Measurements from ENCODE around the gene OR51B2. TPM values are rescaled to one million over a fixed set of nuclear protein-coding genes. Genes with fewer than 3 reads are reported as not detected.

OR51B2 gene
- total and polyA plus RNA-seq, 4 donors = 0.20 to 0.22 TPM; not detected in 2

DNA sequence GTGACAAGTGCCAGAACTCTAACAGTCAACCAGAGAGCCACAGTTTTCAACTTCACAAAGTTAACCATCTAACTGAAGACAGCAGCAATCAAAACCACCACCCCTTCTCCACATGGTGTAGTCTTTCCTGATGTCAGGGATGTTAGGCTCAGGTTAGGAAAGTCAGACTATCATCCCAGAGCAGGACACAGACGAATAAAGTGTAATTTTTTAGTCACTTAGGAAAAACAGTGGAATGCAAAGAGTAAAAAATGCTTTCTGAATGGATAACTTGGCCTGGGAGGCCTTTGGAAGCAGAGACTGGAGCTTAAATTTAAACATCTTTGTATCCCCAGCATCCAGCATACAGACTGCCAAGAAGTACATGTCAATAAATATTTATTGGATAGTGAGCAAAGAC lies 37.7 kb downstream of the OR51B2 start:
- DNase-seq (ENCODE audit: low read depth in 4 of 6, low spot score in 6 of 6) = no peak
- Histone ChIP-seq H3K27ac (ENCODE audit: low read depth, low read length) (no peak overlapping the region), H3K4me1 (ENCODE audit: control insufficient read depth, insufficient read depth, low read length) (no peaks in the 10 kb centered on the region), H3K4me3 (ENCODE audit: low read depth, low read length) (no peak overlapping the region), H3K27me3 (ENCODE audit: control insufficient read depth, insufficient read depth, low read length) (no peaks in the 10 kb centered on the region), H3K9me3 (ENCODE audit: control insufficient read depth, insufficient read depth, low read length) (no peaks in the 10 kb centered on the region), H3K36me3 (ENCODE audit: control insufficient read depth, insufficient read depth, low read length) (no peaks in the 10 kb centered on the region)
- WGBS (ENCODE audit: insufficient coverage) = 60% methylated on average over 1 of the region's 1 CpG

GRCh38 chr11:5285703-5286340 lies 38.3 kb downstream of the OR51B2 start:
- no peaks in the 10 kb centered on the region for H3K4me1 ChIP-seq (ENCODE audit: control insufficient read depth, insufficient read depth, low read length)
- no peaks in the 10 kb centered on the region for H3K27me3 ChIP-seq (ENCODE audit: control insufficient read depth, insufficient read depth, low read length)
- H3K9me3 ChIP-seq (ENCODE audit: control insufficient read depth, insufficient read depth, low read length) = no peaks in the 10 kb centered on the region
- no peak overlapping the region for H3K4me3 ChIP-seq (ENCODE audit: low read depth, low read length)
- DNase-seq (ENCODE audit: low read depth in 4 of 6, low spot score in 6 of 6) = no peak
- 96% methylated on average over 3 of the region's 4 CpGs for WGBS (ENCODE audit: insufficient coverage)
- H3K36me3 ChIP-seq (ENCODE audit: control insufficient read depth, insufficient read depth, low read length) = no peaks in the 10 kb centered on the region
- no peak overlapping the region for H3K27ac ChIP-seq (ENCODE audit: low read depth, low read length)

DNA sequence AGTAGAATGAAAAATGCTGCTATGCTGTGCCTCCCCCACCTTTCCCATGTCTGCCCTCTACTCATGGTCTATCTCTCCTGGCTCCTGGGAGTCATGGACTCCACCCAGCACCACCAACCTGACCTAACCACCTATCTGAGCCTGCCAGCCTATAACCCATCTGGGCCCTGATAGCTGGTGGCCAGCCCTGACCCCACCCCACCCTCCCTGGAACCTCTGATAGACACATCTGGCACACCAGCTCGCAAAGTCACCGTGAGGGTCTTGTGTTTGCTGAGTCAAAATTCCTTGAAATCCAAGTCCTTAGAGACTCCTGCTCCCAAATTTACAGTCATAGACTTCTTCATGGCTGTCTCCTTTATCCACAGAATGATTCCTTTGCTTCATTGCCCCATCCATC lies 39.5 kb downstream of the OR51B2 start:
- Histone ChIP-seq H3K36me3 (ENCODE audit: control insufficient read depth, insufficient read depth, low read length) (no peaks in the 10 kb centered on the region), H3K27ac (ENCODE audit: low read depth, low read length) (no peak overlapping the region), H3K4me1 (ENCODE audit: control insufficient read depth, insufficient read depth, low read length) (no peaks in the 10 kb centered on the region), H3K9me3 (ENCODE audit: control insufficient read depth, insufficient read depth, low read length) (no peaks in the 10 kb centered on the region), H3K27me3 (ENCODE audit: control insufficient read depth, insufficient read depth, low read length) (no peaks in the 10 kb centered on the region), H3K4me3 (ENCODE audit: low read depth, low read length) (no peak overlapping the region)
- no peak for DNase-seq (ENCODE audit: low read depth in 4 of 6, low spot score in 6 of 6)
- WGBS (ENCODE audit: insufficient coverage) = 100% methylated on average over 2 of the region's 2 CpGs

DNA sequence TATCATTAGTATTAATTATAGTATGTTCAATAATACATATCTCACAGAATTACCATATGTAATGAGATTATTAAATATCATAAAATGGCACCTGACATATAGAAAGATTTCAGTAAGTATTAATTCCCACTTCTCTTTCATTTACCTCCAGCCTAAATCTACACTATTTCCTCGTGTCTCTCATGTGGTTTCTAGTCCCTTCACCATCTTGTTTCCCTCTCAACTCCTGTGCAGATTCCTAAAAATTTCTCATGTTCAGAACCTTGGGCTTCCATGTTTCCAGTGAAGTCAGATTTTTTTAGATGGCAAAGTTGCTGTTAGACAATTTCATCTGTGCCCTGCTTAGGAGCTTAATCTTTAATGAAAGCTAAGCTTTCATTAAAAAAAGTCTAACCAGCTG lies 40.2 kb downstream of the OR51B2 start:
- Histone ChIP-seq H3K4me3 (ENCODE audit: low read depth, low read length) (no peak overlapping the region), H3K27me3 (ENCODE audit: control insufficient read depth, insufficient read depth, low read length) (no peaks in the 10 kb centered on the region), H3K36me3 (ENCODE audit: control insufficient read depth, insufficient read depth, low read length) (no peaks in the 10 kb centered on the region), H3K27ac (ENCODE audit: low read depth, low read length) (no peak overlapping the region), H3K4me1 (ENCODE audit: control insufficient read depth, insufficient read depth, low read length) (no peaks in the 10 kb centered on the region), H3K9me3 (ENCODE audit: control insufficient read depth, insufficient read depth, low read length) (no peaks in the 10 kb centered on the region)
- no CpG with 5 or more reads among the region's 1 CpG for WGBS (ENCODE audit: insufficient coverage)
- DNase-seq (ENCODE audit: low read depth in 4 of 6, low spot score in 6 of 6) = no peak

DNA sequence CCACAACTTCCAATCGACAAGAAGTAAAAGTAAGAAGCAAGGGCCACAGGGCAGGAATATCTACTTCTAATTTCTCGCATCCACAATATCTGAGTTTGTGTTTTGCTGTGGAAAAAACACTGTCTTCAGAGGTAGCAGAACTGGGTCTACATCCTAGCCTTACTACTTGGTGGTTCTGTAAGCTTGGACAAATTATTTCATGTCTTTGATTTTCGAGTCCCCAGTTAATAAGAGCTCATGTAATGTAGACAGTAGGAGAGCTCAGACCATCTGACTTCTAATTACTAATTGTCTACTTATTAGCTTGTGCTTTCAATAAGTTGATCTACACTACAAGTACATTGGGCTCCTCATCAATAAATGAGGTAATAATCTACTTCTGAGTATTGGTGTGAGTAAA lies 41.0 kb downstream of the OR51B2 start:
- no peak for DNase-seq (ENCODE audit: low read depth in 4 of 6, low spot score in 6 of 6)
- no peak overlapping the region for H3K4me3 ChIP-seq (ENCODE audit: low read depth, low read length)
- no CpG with 5 or more reads among the region's 3 CpGs for WGBS (ENCODE audit: insufficient coverage)
- H3K27me3 ChIP-seq (ENCODE audit: control insufficient read depth, insufficient read depth, low read length) = no peaks in the 10 kb centered on the region
- H3K36me3 ChIP-seq (ENCODE audit: control insufficient read depth, insufficient read depth, low read length) = no peaks in the 10 kb centered on the region
- no peak overlapping the region for H3K27ac ChIP-seq (ENCODE audit: low read depth, low read length)
- H3K9me3 ChIP-seq (ENCODE audit: control insufficient read depth, insufficient read depth, low read length) = no peaks in the 10 kb centered on the region
- no peaks in the 10 kb centered on the region for H3K4me1 ChIP-seq (ENCODE audit: control insufficient read depth, insufficient read depth, low read length)

DNA sequence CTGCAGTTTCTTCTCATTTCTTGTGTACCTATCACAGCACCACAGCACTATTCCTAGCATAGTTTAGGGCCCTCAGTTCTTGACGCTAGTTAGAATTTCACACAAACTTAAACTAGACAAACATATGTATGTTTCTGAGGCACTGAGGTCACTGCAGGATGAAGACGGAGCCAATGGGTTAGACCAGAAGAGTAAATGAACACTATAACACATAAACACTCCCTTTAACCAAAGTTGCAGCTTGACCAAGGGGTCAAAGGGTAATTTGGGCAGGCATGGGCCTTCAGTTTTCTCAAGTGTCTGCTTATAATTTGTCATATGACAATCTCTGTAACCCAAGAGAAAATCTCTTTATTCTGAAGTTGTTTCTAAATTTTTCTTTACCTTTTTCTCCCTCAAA lies 41.5 kb downstream of the OR51B2 start:
- H3K27ac ChIP-seq (ENCODE audit: low read depth, low read length) = no peak overlapping the region
- no peak for DNase-seq (ENCODE audit: low read depth in 4 of 6, low spot score in 6 of 6)
- no peaks in the 10 kb centered on the region for H3K36me3 ChIP-seq (ENCODE audit: control insufficient read depth, insufficient read depth, low read length)
- H3K4me1 ChIP-seq (ENCODE audit: control insufficient read depth, insufficient read depth, low read length) = no peaks in the 10 kb centered on the region
- H3K27me3 ChIP-seq (ENCODE audit: control insufficient read depth, insufficient read depth, low read length) = no peaks in the 10 kb centered on the region
- WGBS (ENCODE audit: insufficient coverage) = no CpG with 5 or more reads among the region's 2 CpGs
- H3K9me3 ChIP-seq (ENCODE audit: control insufficient read depth, insufficient read depth, low read length) = no peaks in the 10 kb centered on the region
- no peak overlapping the region for H3K4me3 ChIP-seq (ENCODE audit: low read depth, low read length)

DNA sequence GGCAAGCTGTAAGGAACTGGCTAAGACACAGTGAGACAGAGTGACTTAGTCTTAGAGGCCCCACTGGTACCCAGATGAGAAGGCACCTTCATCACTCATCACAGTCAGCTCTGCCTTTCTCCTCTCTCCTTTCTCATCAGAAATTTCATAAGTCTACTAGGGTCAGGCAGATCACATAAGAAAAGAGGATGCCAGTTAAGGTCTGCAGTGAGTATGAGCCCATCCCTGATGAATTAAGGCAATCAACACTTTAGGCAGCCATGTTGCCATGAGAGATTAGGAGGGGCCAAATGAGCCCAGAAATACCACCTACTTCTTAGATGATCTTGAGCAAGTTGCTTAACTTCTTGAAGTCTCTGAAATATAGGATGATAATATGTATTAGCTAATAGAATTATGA lies 42.5 kb downstream of the OR51B2 start:
- Histone ChIP-seq H3K27ac (ENCODE audit: low read depth, low read length) (no peak overlapping the region), H3K27me3 (ENCODE audit: control insufficient read depth, insufficient read depth, low read length) (no peaks in the 10 kb centered on the region), H3K4me1 (ENCODE audit: control insufficient read depth, insufficient read depth, low read length) (no peaks in the 10 kb centered on the region), H3K9me3 (ENCODE audit: control insufficient read depth, insufficient read depth, low read length) (no peaks in the 10 kb centered on the region), H3K36me3 (ENCODE audit: control insufficient read depth, insufficient read depth, low read length) (no peaks in the 10 kb centered on the region), H3K4me3 (ENCODE audit: low read depth, low read length) (no peak overlapping the region)
- no peak for DNase-seq (ENCODE audit: low read depth in 4 of 6, low spot score in 6 of 6)

DNA sequence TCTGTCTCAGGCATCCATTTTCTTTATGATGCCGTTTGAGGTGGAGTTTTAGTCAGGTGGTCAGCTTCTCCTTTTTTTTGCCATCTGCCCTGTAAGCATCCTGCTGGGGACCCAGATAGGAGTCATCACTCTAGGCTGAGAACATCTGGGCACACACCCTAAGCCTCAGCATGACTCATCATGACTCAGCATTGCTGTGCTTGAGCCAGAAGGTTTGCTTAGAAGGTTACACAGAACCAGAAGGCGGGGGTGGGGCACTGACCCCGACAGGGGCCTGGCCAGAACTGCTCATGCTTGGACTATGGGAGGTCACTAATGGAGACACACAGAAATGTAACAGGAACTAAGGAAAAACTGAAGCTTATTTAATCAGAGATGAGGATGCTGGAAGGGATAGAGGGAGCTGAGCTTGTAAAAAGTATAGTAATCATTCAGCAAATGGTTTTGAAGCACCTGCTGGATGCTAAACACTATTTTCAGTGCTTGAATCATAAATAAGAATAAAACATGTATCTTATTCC lies 43.5 kb downstream of the OR51B2 start:
- no peaks in the 10 kb centered on the region for H3K4me1 ChIP-seq (ENCODE audit: control insufficient read depth, insufficient read depth, low read length)
- no peak overlapping the region for H3K4me3 ChIP-seq (ENCODE audit: low read depth, low read length)
- no peak overlapping the region for H3K27ac ChIP-seq (ENCODE audit: low read depth, low read length)
- H3K36me3 ChIP-seq (ENCODE audit: control insufficient read depth, insufficient read depth, low read length) = no peaks in the 10 kb centered on the region
- no peaks in the 10 kb centered on the region for H3K9me3 ChIP-seq (ENCODE audit: control insufficient read depth, insufficient read depth, low read length)
- WGBS (ENCODE audit: insufficient coverage) = 74% methylated on average over 3 of the region's 3 CpGs
- DNase-seq (ENCODE audit: low read depth in 4 of 6, low spot score in 6 of 6) = peak in 2 of 6 donors; percentile 2 to 28
- H3K27me3 ChIP-seq (ENCODE audit: control insufficient read depth, insufficient read depth, low read length) = no peaks in the 10 kb centered on the region

- Histone ChIP-seq H3K4me3 (ENCODE audit: low read depth, low read length) (no peak overlapping the region), H3K4me1 (ENCODE audit: control insufficient read depth, insufficient read depth, low read length) (no peaks in the 10 kb centered on the region), H3K27ac (ENCODE audit: low read depth, low read length) (no peak overlapping the region), H3K27me3 (ENCODE audit: control insufficient read depth, insufficient read depth, low read length) (no peaks in the 10 kb centered on the region), H3K9me3 (ENCODE audit: control insufficient read depth, insufficient read depth, low read length) (no peaks in the 10 kb centered on the region), H3K36me3 (ENCODE audit: control insufficient read depth, insufficient read depth, low read length) (no peaks in the 10 kb centered on the region)
- WGBS (ENCODE audit: insufficient coverage) = 84% methylated on average over 4 of the region's 4 CpGs
- no peak for DNase-seq (ENCODE audit: low read depth in 4 of 6, low spot score in 6 of 6)
These were observed 44.5 kb downstream of the OR51B2 start for GRCh38 chr11:5279471-5280090.

GRCh38 chr11:5277807-5278382 lies 46.2 kb downstream of the OR51B2 start:
- no peaks in the 10 kb centered on the region for H3K36me3 ChIP-seq (ENCODE audit: control insufficient read depth, insufficient read depth, low read length)
- H3K27ac ChIP-seq (ENCODE audit: low read depth, low read length) = no peak overlapping the region
- H3K9me3 ChIP-seq (ENCODE audit: control insufficient read depth, insufficient read depth, low read length) = no peaks in the 10 kb centered on the region
- H3K4me3 ChIP-seq (ENCODE audit: low read depth, low read length) = no peak overlapping the region
- no peaks in the 10 kb centered on the region for H3K4me1 ChIP-seq (ENCODE audit: control insufficient read depth, insufficient read depth, low read length)
- 100% methylated on average over 1 of the region's 1 CpG for WGBS (ENCODE audit: insufficient coverage)
- no peaks in the 10 kb centered on the region for H3K27me3 ChIP-seq (ENCODE audit: control insufficient read depth, insufficient read depth, low read length)
- DNase-seq (ENCODE audit: low read depth in 4 of 6, low spot score in 6 of 6) = no peak

Measured in spinal cord (tissue), 10 donors.